DND-41 (cell line): ENCODE results near the gene MUC22.

Experiments used
- CTCF ChIP-seq: IDR thresholded peaks from 2 replicates; pipeline ENCODE4 v1.5.1; 2012; ENCODE audit warnings: borderline replicate concordance, low read length, moderate library complexity, mild to moderate bottlenecking; ENCODE audit not compliant: poor library complexity, severe bottlenecking; ENCODE audit errors: extremely low read depth
- EZH2 ChIP-seq: IDR thresholded peaks from 3 replicates; pipeline ENCODE4 v1.6.1; 2012; ENCODE audit warnings: borderline replicate concordance, low read depth, mild to moderate bottlenecking, moderate library complexity, low read length, inconsistent platforms; ENCODE audit not compliant: severe bottlenecking

- TF ChIP-seq CTCF (no peak), EZH2 (no peak)
These were observed 11.5 kb upstream of the MUC22 start for GRCh38 chr6:30998785-30999184.
